Measurements from ENCODE around the gene ULK1. TPM values are rescaled to one million over a fixed set of nuclear protein-coding genes. Genes with fewer than 3 reads are reported as not detected.
A peak's percentile ranks its signal among the peaks of the same experiment; 100 is the strongest.

ULK1 gene
- total RNA-seq, 1 donor from 2014 or later: 3.2 TPM

DNA sequence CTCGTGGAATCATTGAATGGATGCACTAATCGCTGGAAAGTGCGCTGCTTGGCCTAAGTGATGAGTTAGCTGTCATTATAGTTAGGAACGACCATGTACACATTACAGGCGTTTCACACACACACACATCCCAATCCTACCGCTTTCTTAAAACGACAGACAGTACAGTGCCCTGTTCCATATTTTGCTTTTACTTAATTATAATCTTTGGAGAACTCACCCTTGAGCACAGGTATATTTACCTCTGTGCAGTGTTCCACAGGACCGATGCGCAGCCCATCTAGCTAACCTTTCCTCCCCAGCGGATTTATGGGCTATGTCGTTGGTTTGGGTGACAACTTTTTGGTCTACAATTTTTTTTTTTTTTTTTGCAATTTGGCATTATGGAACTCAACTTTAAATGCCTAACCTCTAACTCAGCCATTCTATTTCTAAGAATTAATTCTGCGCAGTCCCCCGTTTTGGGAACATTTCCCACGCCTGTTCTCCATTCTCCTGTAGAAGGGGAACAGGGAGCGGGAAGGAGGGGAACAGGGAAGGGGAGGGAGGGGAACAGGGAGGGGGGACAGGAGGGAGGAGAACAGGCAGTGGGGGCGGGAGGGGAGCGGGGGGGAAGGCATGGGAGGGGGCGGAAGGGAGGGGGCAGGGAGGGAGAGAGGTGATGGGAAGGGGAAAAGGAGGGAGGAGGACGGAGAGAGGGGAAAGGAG is 663 bp upstream of the ULK1 start:
- peak overlapping the region; percentile 61 for H3K4me3 ChIP-seq (ENCODE audit: low read depth, low read length)
- TF ChIP-seq, protein P1, sequence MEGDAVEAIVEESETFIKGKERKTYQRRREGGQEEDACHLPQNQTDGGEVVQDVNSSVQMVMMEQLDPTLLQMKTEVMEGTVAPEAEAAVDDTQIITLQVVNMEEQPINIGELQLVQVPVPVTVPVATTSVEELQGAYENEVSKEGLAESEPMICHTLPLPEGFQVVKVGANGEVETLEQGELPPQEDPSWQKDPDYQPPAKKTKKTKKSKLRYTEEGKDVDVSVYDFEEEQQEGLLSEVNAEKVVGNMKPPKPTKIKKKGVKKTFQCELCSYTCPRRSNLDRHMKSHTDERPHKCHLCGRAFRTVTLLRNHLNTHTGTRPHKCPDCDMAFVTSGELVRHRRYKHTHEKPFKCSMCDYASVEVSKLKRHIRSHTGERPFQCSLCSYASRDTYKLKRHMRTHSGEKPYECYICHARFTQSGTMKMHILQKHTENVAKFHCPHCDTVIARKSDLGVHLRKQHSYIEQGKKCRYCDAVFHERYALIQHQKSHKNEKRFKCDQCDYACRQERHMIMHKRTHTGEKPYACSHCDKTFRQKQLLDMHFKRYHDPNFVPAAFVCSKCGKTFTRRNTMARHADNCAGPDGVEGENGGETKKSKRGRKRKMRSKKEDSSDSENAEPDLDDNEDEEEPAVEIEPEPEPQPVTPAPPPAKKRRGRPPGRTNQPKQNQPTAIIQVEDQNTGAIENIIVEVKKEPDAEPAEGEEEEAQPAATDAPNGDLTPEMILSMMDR (IDR thresholded peaks at IDR 0.05; ENCODE audit: insufficient read depth, low read length, severe bottlenecking): no peak
- DNase-seq (ENCODE audit: low read depth) (no peak), FAIRE-seq (no peak)
- H3K36me3 ChIP-seq (ENCODE audit: control insufficient read depth, insufficient read depth, low read length): peaks cover 5% of the 10 kb centered on the region
- H3K27me3 ChIP-seq (ENCODE audit: control insufficient read depth, insufficient read depth, low read length): no peaks in the 10 kb centered on the region

DNA sequence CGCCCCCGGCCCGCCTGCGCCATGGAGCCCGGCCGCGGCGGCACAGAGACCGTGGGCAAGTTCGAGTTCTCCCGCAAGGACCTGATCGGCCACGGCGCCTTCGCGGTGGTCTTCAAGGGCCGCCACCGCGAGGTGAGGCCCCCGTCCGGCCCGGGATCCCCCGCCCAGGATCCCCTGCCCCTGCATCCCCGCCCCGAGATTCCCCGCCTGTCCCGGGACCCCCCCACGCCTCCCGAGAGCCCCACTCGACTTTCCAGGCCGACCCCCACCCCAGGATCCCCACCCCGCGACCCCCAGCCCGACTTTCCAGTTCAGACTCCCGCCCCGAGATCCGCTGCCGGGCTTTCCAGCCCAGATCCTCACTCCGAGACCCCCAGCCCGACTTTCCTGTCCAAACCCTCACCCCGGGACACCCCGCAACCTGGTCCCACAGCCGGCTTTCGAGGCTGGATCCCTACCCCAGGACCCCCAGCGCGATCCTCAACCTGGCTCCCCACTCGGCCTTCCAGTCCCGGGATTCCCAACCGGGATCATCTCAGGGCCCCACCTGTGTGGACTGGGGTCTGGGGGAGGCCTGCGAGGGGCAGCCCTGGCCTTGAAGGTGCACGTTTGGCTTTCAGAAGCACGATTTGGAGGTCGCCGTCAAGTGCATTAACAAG is 688 bp downstream of the ULK1 start:
- peaks cover 7% of the 10 kb centered on the region for H3K36me3 ChIP-seq (ENCODE audit: control insufficient read depth, insufficient read depth, low read length)
- TF ChIP-seq, protein P1 (IDR thresholded peaks at IDR 0.05; ENCODE audit: insufficient read depth, low read length, severe bottlenecking): no peak
- FAIRE-seq: no peak
- no peak for DNase-seq (ENCODE audit: low read depth)
- H3K27me3 ChIP-seq (ENCODE audit: control insufficient read depth, insufficient read depth, low read length): no peaks in the 10 kb centered on the region
- H3K4me3 ChIP-seq (ENCODE audit: low read depth, low read length): peak overlapping the region; percentile 61

- Histone ChIP-seq H3K4me3 (ENCODE audit: low read depth, low read length) (peak overlapping the region; percentile 61), H3K36me3 (ENCODE audit: control insufficient read depth, insufficient read depth, low read length) (peaks cover 7% of the 10 kb centered on the region), H3K27me3 (ENCODE audit: control insufficient read depth, insufficient read depth, low read length) (no peaks in the 10 kb centered on the region)
- no peak for DNase-seq (ENCODE audit: low read depth)
- no peak for FAIRE-seq
- TF ChIP-seq, protein P1 (IDR thresholded peaks at IDR 0.05; ENCODE audit: insufficient read depth, low read length, severe bottlenecking): no peak
These were observed 1.2 kb downstream of the ULK1 start for GRCh38 chr12:131895640-131896079.

DNA sequence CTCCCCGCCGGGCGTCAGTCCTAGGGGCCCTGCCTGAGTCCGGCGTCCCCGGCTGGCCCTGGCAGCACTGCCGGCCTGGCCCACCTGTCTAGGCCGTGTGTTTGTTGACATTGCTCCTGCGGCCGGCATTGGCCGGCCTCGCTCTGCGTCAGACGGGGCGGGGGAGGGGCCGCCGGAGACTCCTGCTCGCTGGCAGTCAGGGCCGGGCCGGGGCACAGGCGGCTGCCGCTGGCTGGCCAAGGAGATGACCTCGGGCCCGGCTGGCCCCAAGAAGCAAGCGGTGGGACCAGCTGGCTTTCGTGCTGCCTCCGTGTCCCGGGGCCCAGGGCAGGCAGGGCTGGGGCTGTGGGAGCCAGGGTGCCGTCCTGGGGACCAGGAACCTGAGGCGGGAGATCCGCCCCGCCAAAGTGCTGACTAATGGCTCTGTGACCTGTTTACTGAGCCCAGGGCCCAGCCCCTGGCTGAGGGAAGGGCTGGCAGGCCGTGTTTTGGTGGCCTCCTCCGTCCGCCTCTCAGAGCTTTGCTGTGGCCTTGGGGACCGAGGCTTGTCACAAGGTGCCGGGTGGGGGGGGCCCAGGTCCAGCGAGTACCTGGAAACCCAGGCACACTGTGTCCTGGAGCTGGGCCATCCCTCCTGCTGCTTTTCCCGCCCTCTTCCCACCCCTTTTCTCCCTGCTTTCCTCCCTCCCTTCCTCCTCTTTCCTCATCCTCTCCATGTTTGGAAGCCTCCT is 1.8 kb downstream of the ULK1 start:
- Histone ChIP-seq H3K27me3 (ENCODE audit: control insufficient read depth, insufficient read depth, low read length) (no peaks in the 10 kb centered on the region), H3K36me3 (ENCODE audit: control insufficient read depth, insufficient read depth, low read length) (peaks cover 7% of the 10 kb centered on the region), H3K4me3 (ENCODE audit: low read depth, low read length) (peak overlapping the region; percentile 61)
- no peak for FAIRE-seq
- peak; percentile 75 for DNase-seq (ENCODE audit: low read depth)
- TF ChIP-seq, protein P1 (IDR thresholded peaks at IDR 0.05; ENCODE audit: insufficient read depth, low read length, severe bottlenecking): no peak

DNA sequence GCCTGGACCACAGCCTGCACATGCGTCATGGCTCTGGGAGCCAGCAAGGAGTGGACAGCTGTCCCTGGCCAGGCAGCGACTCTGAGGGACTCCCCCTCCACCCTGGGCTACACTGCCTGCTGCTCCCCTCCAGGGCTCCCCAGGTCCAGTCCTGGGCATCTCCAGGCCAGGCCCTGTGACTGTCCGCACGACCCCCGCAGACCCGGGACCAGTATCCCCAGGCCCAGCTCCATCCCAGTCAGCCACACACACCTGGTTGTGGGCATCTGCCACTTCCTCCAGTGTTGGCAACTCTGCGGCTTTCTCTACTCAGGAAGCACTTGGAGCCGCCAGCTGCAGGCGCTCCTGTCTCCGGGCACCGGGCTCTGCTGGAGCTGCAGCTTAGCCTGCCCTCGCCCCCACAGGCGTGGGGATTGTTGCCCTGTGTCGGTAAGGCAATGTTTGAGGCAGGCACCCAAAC is 2.4 kb downstream of the ULK1 start:
- FAIRE-seq (no peak), DNase-seq (ENCODE audit: low read depth) (no peak)
- TF ChIP-seq, protein P1 (IDR thresholded peaks at IDR 0.05; ENCODE audit: insufficient read depth, low read length, severe bottlenecking): no peak
- H3K4me3 ChIP-seq (ENCODE audit: low read depth, low read length): peak overlapping the region; percentile 61
- peaks cover 7% of the 10 kb centered on the region for H3K36me3 ChIP-seq (ENCODE audit: control insufficient read depth, insufficient read depth, low read length)
- no peaks in the 10 kb centered on the region for H3K27me3 ChIP-seq (ENCODE audit: control insufficient read depth, insufficient read depth, low read length)
